ENCODE data around the gene UGT1A7.
"Not testable (repeated sequence)": the region's sequence is repeated elsewhere in the genome, so short reads cannot be mapped to it uniquely, and the experiment has no call there.

Gene UGT1A7

DNA sequence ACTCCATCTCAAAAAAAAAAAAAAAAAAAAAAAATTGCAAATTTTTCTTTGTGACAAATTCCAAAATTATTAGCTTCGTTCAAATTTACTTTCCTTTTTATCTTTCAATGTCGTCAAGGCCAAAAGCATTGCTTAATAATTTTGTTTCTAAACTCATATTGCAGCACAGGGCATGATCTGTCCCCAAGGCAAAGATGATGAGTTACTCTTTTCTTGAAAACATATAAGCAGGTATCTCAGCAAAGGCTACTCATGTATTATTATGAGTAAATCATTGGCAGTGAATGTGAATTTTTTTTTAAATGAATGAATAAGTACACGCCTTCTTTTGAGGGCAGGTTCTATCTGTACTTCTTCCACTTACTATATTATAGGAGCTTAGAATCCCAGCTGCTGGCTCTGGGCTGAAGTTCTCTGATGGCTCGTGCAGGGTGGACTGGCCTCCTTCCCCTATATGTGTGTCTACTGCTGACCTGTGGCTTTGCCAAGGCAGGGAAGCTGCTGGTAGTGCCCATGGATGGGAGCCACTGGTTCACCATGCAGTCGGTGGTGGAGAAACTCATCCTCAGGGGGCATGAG lies at the start of gene UGT1A7:
UGT1A7 (plus strand) TSS at position 381 of the 579 bp plus-strand sequence; CDS start at position 418, 37 bp downstream.
- no peak for DNase-seq

GRCh38 chr2:233636306-233636705 lies 45.4 kb upstream of the UGT1A7 start, which contains the start of gene UGT1A10:
TSS of gene UGT1A10 (plus strand) at chr2:233636448. CDS start at chr2:233636523, 75 bp downstream.
- DNase-seq = not testable (repeated sequence)

GRCh38 chr2:233638836-233639235 lies 42.9 kb upstream of the UGT1A7 start:
- no peak for DNase-seq

GRCh38 chr2:233639860-233640259 lies 41.8 kb upstream of the UGT1A7 start:
- DNase-seq = no peak

- no peak for DNase-seq
These were observed 38.6 kb upstream of the UGT1A7 start for GRCh38 chr2:233643128-233643527.

DNA sequence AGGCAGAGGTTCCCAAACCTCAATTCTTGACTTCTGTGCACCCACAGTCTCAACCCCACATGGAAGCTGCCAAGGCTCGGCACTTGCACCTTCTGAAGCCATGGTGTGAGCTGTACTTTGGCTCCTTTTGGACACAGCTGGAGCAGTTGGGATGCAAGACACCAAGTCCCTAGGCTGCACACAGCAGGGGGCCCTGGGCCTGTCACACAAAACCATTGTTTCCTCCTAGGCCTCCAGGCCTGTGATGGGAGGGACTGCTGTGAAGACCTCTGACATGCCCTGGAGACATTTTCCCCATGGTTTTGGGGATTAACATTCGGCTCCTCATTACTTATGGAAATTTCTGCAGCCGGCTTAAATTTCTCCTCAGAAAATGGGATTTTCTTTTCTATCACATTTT lies 35.7 kb upstream of the UGT1A7 start:
- not testable (repeated sequence) for DNase-seq

DNA sequence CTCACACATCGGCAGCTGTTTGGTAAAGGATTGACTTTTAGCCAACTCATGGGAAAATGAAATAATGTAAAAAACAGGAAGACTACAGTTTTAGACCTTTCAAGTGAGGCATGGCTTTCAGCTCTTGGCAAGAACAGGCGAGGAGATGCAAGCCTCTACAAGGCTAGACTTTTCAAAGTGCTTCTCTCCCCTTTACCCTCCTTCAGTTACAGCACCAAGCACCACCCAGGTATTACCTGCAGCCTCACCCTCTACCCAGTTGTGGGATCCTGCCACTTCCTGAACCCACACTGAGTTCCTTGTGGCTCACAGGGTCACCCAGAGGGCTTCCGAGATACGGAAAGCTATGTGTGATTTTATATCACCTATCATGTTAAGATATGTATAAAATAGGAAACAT lies 30.7 kb upstream of the UGT1A7 start:
- no peak for DNase-seq

DNA sequence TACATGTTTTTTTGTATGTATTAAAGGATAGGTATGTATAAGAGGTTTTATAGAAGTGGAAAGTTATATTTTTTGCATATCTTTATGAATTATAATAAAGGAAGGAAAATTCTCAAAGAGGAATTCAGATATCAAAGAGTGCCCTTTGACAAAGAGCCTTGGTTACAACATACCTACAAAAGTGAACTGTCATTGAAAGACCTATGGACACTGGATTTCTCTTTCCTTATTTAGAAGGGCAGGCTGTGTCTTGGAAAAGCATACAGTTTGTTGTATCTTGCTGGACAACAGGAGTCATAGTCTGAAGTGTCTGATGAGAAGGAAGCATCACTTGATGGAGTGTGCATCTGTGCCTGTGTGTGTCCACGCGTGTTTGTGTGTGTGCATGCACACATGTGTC lies 30.3 kb upstream of the UGT1A7 start:
- no peak for DNase-seq

- DNase-seq = no peak
These were observed 27.2 kb upstream of the UGT1A7 start for GRCh38 chr2:233654501-233654900.

DNA sequence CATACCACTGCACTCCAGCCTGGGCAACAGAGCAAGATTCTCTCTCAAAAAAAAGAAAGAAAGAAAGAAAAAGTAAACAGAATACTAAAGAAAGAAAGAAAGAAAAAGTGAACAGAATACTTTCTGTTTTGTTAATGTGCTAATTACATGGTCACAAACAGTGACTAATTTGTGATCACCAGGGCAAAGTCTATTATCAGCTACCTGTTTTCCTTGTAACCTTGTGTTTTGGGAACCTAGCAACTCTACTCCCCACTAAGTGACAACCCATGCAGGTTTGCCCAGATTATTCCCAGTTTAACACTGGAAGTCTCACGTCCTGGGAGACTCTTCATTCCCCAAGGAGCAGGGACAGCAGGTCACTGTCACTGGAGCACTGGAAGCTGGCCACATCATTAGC lies 26.7 kb upstream of the UGT1A7 start:
- DNase-seq = no peak

DNA sequence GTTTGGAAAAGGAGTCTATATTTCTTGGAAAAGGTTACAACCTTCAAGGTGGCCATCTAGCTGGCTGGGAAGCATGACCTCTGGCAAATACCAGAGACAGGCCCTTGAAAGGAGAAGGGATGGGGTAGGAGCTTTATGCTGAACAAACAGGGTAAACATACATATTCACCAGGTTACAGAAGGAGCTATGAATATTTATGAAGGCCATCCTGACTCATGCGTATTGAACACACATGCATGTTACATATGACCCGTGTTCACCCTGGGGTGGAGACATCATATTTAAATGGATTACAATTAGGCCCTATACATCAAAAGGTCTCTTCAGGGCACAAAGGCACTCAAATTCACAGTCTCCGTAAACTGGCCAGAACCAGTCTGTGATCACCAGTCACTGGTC lies 25.8 kb upstream of the UGT1A7 start:
- not testable (repeated sequence) for DNase-seq

GRCh38 chr2:233656443-233656842 lies 25.3 kb upstream of the UGT1A7 start:
- DNase-seq = no peak

DNA sequence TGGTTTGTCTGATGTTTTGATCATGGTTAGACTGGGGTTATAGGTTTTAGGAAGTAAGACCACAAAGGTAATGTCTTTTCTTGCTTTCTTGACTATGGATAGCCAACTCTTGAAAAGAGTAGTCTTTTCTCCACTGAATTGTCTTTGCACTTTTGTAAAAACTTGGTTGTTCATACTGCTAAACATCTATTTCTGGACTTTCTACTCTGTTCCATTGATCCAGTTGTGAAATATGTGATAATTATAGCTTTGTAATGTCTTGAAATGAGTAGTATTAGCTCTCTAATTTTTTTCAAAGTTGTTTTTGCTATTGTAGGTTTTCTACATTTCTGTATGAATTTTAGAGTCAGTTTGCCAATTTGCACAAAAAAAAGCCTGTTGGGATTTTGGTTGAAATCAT lies 23.1 kb upstream of the UGT1A7 start:
- DNase-seq = no peak

DNA sequence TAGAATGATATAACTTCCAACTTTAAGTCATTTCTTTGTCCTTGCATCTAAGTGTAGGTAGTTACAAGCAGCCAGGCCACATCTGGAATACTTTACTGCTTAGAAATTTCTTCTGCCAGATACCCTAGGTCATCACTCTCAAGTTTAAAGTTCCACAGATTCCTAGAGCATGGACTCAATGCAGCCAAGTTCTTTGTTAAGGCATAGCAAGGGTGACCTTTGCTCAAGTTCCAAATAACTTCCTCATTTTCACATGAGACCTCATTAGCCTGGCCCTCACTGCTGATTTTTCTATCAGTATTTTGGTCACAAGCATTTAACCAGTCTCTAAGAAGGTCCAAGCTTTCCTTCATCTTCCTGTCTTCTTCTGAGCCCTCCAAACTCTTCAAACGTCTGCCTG lies 17.8 kb upstream of the UGT1A7 start:
- DNase-seq = no peak

DNA sequence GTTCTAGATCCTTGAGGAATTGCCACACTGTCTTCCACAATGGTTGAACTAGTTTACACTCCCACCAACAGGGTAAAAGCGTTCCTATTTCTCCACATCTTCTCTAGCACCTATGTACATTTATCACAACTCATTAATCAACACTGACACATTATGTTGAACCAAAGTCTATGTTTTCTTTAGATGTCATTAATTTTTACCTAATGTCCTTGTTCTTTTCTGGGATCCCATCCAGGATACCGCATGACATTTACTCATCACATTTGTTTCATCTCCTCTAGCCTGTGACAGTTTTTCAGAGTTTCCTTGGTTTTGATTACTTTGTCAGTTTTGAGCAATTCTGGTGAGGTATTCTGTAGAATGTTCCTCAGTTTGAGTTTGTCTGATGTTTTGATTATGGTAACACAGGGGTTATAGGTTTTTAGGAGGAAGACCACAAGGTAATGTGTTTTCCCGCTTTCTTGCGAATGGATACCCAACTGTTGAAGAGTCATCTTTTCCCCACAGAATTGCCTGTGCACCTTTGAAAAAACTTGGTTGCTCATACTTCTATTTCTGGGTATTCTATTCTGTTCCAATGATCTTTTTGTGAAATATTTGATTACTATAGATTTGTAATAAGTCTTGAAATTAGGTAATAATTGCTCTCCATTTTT lies 13.0 kb upstream of the UGT1A7 start:
- DNase-seq = no peak

- no peak for DNase-seq
These were observed 10.2 kb upstream of the UGT1A7 start, which contains the start of gene UGT1A9 for GRCh38 chr2:233671290-233672161. TSS of gene UGT1A9 (plus strand) at chr2:233671898. CDS start at chr2:233671935, 37 bp downstream.

DNA sequence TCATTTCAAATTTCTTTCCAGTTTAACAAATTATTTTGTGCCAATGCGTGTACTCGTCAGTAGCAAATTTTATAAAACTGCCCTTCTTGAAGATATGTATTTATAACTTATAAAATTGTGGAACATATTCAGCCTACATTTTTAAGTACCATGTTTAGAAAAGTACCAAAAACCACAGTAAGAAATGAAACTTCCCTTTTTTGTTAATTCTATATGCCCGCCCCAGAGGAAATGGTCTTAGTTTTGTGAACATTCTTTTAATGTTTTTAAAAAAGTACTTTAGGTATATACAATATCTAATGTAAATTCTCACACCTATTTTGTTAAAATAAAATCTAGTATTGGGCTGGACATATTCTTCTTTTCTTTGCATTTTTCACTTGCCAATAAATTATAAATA lies 8.8 kb upstream of the UGT1A7 start:
- DNase-seq = no peak

GRCh38 chr2:233673896-233674295 lies 7.8 kb upstream of the UGT1A7 start:
- DNase-seq = no peak

DNA sequence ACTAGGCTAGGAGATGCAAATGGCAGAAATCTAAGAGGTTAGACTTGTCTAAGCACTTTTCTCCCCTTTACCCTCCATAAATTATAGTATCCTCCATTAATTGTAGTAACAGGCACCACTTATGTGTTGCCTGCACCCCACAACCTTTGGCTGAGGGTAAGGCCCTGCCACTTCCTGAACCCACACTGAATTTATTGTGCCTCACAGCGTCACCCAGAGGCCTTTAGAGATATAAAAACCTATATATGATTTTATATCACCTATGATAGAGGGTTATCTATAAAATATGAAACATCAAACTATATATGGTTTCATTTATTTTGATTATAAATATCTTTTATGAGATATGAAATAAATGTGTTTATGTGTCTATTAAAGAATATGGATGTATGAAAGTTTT lies 7.4 kb upstream of the UGT1A7 start:
- no peak for DNase-seq

- DNase-seq = no peak
These were observed 6.7 kb upstream of the UGT1A7 start for GRCh38 chr2:233674995-233675394.

GRCh38 chr2:233676046-233676445 lies 5.7 kb upstream of the UGT1A7 start:
- DNase-seq = no peak

DNA sequence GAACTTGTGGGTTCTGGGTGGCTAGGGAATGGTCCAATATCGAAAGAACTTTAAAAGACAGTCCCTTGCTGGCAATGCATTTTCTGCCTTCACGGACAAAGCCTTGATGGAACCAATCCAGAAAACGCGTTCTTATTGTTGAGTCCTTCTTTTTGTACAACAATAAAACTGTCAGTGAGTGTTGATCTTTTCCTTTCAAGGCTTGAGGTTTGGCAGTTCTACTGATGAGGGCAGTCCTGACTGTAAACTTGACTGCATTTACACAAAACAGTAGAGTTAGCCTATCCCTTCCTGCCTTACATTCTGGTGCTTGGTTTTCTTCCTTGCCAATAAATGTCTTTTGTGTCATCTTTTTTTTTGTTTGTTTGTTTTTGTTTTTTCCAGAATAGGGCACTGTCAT lies 2.5 kb upstream of the UGT1A7 start:
- no peak for DNase-seq

DNA sequence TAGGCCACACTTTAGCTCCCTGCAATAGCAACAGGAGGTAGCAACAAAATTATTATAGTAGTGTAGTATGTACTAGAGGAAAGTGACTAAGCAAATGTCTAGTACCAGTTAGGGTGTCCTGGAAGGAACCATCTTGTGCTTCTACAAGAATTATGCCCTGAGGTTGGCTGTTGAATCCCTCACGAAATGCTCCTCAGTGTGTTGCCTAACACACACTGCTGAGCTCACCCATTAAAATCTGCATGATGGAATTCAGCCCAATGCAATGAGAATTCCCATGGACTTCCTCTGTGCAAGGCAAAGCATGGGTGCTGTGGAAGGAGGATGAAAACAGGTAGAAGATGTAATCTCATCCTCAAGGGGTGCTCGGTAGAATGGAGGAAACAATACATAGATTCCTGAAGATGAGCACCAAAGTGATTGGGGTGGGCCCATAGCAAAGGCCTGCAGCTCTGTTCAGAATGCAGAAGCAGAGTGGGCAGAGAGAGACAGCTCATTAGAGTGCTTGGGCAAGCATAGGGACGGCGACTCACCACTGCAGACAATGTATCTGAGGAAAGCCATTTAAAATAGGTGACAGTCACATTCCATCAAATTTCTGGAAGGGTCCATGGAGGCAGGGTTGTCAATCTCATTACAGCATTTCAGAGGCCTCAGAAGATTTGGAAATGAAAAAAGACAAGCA lies 1.2 kb upstream of the UGT1A7 start:
- no peak for DNase-seq
